Activated CD8-positive, alpha-beta memory T cell treated with anti-CD3 and anti-CD28 coated beads, Interleukin-2, amount 10 ng/mL, durations not matched to agents 7 days and 5 days (primary cell): ENCODE measurements around the gene PHF1. TPM values are rescaled to one million over a fixed set of nuclear protein-coding genes. Genes with fewer than 3 reads are reported as not detected.
"Not testable (repeated sequence)": the region's sequence is repeated elsewhere in the genome, so short reads cannot be mapped to it uniquely, and the experiment has no call there.

Source experiments
- ATAC-seq: fragments of 150-1000 bp; cut with Tn5 transposase; one replicate; pipeline ENCODE4 v1.10.0; 2021; ENCODE audit warnings: moderate library complexity
- CTCF ChIA-PET: fragments of 350-600 bp; sonication (Branson Sonifier 250); formaldehyde crosslinking; loops from one replicate; lab custom pipeline; 2021; ENCODE audit warnings: antibody characterized with exemption; lab: Charles Lee
- DNase-seq: peaks from one replicate; pipeline ENCODE4 v3.0.0-alpha.2; 2020
- H3K27ac Mint-ChIP-seq: one replicate; pipeline ENCODE4 v1.8.0; 2021; ENCODE audit warnings: mild to moderate bottlenecking, mixed read lengths
- H3K27me3 Mint-ChIP-seq: one replicate; pipeline ENCODE4 v1.8.0; 2021; ENCODE audit warnings: mixed read lengths
- H3K36me3 Mint-ChIP-seq: one replicate; pipeline ENCODE4 v1.8.0; 2021; ENCODE audit warnings: mild to moderate bottlenecking, mixed read lengths
- H3K4me1 Mint-ChIP-seq: one replicate; pipeline ENCODE4 v1.8.0; 2021; ENCODE audit warnings: mixed read lengths
- H3K4me3 Mint-ChIP-seq: one replicate; pipeline ENCODE4 v1.8.0; 2021; ENCODE audit warnings: mild to moderate bottlenecking, moderate library complexity, mixed read lengths
- H3K9me3 Mint-ChIP-seq: one replicate; pipeline ENCODE4 v1.8.0; 2022; ENCODE audit warnings: low read depth, mixed read lengths
- total RNA-seq, 2 experiments: library from RNA; stranded (reverse); gene quantifications; one replicate each; pipeline ENCODE4 v1.2.3, GENCODE V29; 2021

PHF1 gene
- total RNA-seq: 10 to 100 TPM; 26.1 to 36.0 TPM

DNA sequence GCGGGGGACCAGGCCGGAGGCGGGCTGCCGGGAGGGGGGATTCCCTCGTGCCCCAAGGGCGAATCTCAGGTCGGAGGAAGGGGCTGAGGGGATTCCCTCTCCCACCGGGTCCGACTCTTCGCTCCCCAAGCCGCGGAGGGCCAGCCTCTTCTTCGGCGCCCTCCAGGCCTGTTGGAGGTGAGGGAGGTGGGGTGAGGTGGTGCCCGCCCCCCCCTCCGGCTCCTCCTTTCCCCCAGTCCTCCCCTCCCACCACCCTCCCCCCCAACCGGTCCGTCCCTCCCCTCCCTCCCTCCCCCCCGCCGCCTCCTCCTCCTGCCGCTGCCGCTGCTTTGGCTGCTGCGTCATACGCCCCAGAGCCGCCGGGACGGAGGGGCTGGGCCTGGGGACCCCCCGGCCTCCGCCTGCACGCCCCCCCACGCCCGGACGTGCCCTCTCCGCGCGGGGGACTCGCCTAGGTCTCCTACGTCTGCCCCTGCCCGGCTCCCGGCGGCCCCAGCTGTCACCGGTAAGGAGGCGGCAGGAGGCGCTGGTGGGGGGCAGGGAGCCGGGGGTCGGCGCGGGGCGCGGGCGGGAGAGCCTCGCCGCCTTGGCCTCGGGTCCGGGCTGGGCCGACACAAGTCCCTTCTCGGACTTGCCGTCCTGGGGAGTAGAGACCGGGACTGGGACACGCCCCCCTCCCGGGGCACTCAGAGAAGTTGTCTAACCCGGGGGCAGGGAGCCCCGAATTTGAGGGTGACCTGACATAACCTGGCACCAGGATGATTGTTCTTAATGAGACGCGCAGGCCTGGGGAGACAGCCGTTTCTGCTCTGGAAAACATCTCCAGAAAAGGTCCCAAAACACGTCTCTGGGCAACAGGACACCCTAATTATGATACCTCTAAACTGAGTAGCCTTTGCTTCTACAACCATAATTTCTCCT lies at the start of gene PHF1:
PHF1 (plus strand) TSS at position 304 of the 921 bp plus-strand sequence. CDS start 1,250 bp downstream, outside the sequence.
- Mint-ChIP-seq H3K9me3 (no peaks in the 10 kb centered on the region), H3K4me1 (peaks cover 46% of the 10 kb centered on the region), H3K36me3 (peaks cover 42% of the 10 kb centered on the region), H3K27me3 (no peaks in the 10 kb centered on the region), H3K27ac (peak within 1 kb of the TSS; percentile 98), H3K4me3 (peak within 1 kb of the TSS; percentile 88)
- DNase-seq: no peak
- CTCF ChIA-PET: interaction anchor here (0.7 to 1.1 kb wide), 3 partner anchors 15 kb away, joined by 3 to 6 read pairs (median 5); no protein-coding TSS in a partner anchor
- ATAC-seq: peak; percentile 46

- ATAC-seq, DNase-seq, H3K9me3 Mint-ChIP-seq, H3K4me3 Mint-ChIP-seq, H3K36me3 Mint-ChIP-seq, H3K4me1 Mint-ChIP-seq, CTCF ChIA-PET, H3K27ac Mint-ChIP-seq: not testable (repeated sequence)
- H3K27me3 Mint-ChIP-seq: peaks cover 16% of the 10 kb centered on the region
Observed at GRCh38 chr6:33363486-33363885, 47.3 kb upstream of the PHF1 start.

DNA sequence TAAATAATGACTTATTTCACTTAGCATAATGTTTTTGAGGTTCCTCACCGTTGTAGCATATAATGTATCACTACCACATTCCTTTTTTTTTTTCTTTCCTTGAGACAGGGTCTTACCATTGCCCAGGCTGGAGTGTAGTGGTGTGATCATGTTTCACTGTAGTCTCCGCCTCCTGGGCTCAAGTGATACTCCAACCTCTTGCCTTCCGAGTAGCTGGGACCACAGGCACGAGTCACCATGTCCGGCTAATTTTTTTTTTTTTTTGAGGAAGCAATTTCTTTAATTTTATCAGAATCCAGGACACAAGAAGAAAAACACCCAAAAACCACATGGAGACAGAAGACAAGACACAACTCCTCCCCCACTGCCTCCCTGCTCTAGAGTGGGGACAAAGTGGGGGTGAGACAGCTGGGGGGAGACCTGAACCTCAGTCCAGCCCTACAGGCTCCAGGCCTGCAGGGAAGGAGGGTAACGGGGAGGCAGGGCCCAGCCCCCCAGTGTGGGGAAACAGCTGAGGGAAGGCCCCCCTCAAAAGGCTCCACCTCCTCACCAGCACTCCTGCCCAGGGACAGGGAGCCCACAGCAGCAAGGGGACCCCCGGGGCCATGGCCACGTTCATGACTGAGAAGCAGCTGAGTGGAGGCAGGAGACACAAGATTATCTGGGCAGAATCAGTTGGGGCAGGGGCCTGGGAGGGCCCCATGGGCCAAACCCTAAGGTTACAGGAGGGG lies 46.2 kb upstream of the PHF1 start:
- H3K4me1 Mint-ChIP-seq, DNase-seq, H3K9me3 Mint-ChIP-seq, H3K27me3 Mint-ChIP-seq, CTCF ChIA-PET, H3K36me3 Mint-ChIP-seq, H3K27ac Mint-ChIP-seq, H3K4me3 Mint-ChIP-seq: not testable (repeated sequence)
- ATAC-seq: peak; percentile 23

GRCh38 chr6:33365206-33365971 lies 45.4 kb upstream of the PHF1 start:
- not testable (repeated sequence) for DNase-seq, H3K9me3 Mint-ChIP-seq, H3K27ac Mint-ChIP-seq, ATAC-seq, H3K4me3 Mint-ChIP-seq, H3K36me3 Mint-ChIP-seq, H3K4me1 Mint-ChIP-seq, H3K27me3 Mint-ChIP-seq
- CTCF ChIA-PET: interaction anchor here (1.5 to 2.0 kb wide), 2 partner anchors 13 to 25 kb away, joined by 3 to 5 read pairs; no protein-coding TSS in a partner anchor

GRCh38 chr6:33367009-33367714 lies 43.7 kb upstream of the PHF1 start:
- no peak for ATAC-seq
- CTCF ChIA-PET: interaction anchor here (1.5 to 2.0 kb wide), 2 partner anchors 14 to 23 kb away, joined by 3 to 5 read pairs; no protein-coding TSS in a partner anchor
- Mint-ChIP-seq H3K27ac (no peak overlapping the region), H3K4me1 (no peaks in the 10 kb centered on the region), H3K36me3 (no peaks in the 10 kb centered on the region), H3K4me3 (no peak overlapping the region), H3K27me3 (no peaks in the 10 kb centered on the region), H3K9me3 (no peaks in the 10 kb centered on the region)
- DNase-seq: no peak

DNA sequence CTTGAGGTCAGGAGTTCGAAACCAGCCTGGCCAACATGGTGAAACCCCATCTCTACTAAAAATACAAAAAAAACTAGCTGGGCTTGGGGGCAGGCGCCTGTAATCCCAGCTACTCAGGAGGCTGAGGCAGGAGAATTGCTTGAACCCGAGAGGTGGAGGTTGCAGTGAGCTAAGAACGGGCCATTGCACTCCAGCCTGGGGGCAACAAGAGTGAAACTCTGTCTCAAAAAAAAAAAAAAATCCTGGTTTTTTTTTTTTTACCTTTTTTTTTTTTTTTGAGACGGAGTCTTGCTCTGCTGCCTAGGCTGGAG lies 43.1 kb upstream of the PHF1 start:
- H3K27me3 Mint-ChIP-seq, ATAC-seq, DNase-seq, H3K9me3 Mint-ChIP-seq, H3K36me3 Mint-ChIP-seq, CTCF ChIA-PET, H3K4me1 Mint-ChIP-seq, H3K27ac Mint-ChIP-seq, H3K4me3 Mint-ChIP-seq: not testable (repeated sequence)

- CTCF ChIA-PET: interaction anchor here (2.2 kb wide), 1 partner anchor 27 kb away, joined by 8 read pairs; no protein-coding TSS in a partner anchor
- not testable (repeated sequence) for H3K27me3 Mint-ChIP-seq, H3K9me3 Mint-ChIP-seq, H3K36me3 Mint-ChIP-seq, H3K27ac Mint-ChIP-seq, H3K4me3 Mint-ChIP-seq, ATAC-seq, DNase-seq
- peaks cover 26% of the 10 kb centered on the region for H3K4me1 Mint-ChIP-seq
Observed at GRCh38 chr6:33371901-33372300, 38.9 kb upstream of the PHF1 start.

- CTCF ChIA-PET: no interaction called here
- peaks cover 26% of the 10 kb centered on the region for H3K4me1 Mint-ChIP-seq
- ATAC-seq (no peak), DNase-seq (no peak)
- H3K27me3 Mint-ChIP-seq: no peaks in the 10 kb centered on the region
- no peak overlapping the region for H3K27ac Mint-ChIP-seq
- no peaks in the 10 kb centered on the region for H3K9me3 Mint-ChIP-seq
- H3K36me3 Mint-ChIP-seq: no peaks in the 10 kb centered on the region
- H3K4me3 Mint-ChIP-seq: no peak overlapping the region
Observed at GRCh38 chr6:33372526-33373123, 38.2 kb upstream of the PHF1 start.

DNA sequence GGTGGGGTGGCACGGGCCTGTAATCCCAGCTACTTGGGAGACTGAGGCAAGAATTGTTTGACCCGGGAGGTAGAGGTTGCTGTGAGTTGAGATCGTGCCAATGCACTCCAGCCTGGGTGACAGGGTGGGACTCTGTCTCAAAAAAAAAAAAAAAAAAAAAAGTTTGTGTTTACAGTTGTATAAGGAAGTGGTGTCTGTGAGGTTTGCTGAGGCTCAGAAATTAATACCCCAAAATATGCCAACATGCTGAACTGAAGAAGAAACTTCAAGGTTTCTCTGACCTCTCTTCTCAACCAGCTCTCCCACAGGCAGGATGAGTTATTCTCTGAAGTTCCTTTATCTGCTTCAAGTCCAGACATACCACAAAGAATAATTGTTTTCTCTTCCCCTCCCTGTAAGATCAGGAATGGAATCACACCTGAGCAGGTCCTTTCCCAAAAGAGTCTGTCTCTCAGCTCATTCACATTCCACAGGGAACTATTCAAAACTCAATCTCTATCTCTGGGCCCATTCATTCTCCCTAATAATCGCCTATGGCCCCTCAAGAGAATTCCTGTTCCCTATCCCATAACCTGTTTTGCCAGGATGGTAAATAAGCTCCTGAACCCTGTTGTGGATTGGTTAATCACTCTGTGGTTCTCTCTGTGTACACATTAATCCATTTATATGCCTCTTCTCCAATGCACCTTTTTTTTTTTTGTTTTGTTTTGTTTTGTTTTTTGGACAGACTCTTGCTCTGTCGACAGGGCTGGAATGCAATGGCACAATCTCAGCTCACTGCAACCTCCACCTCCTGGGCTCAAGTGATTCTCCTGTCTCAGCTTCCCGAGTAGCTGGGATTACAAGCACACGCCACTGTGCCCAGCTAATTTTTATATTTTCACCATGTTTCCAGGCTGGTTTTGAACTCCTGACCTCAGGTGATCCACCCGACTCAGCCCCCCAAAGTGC lies 36.6 kb upstream of the PHF1 start:
- Mint-ChIP-seq H3K27ac (peak overlapping the region; percentile 49), H3K4me3 (no peak overlapping the region), H3K9me3 (no peaks in the 10 kb centered on the region), H3K36me3 (no peaks in the 10 kb centered on the region), H3K27me3 (no peaks in the 10 kb centered on the region), H3K4me1 (peaks cover 26% of the 10 kb centered on the region)
- ATAC-seq: peak; percentile 57
- DNase-seq: no peak
- CTCF ChIA-PET: interaction anchor here (2.3 kb wide), 1 partner anchor 16 kb away, joined by 11 read pairs; no protein-coding TSS in a partner anchor

GRCh38 chr6:33375143-33375671 lies 35.6 kb upstream of the PHF1 start:
- Mint-ChIP-seq H3K4me1 (peaks cover 26% of the 10 kb centered on the region), H3K4me3 (no peak overlapping the region), H3K36me3 (no peaks in the 10 kb centered on the region), H3K27me3 (no peaks in the 10 kb centered on the region), H3K9me3 (no peaks in the 10 kb centered on the region), H3K27ac (no peak overlapping the region)
- ATAC-seq (no peak), DNase-seq (no peak)
- CTCF ChIA-PET: interaction anchor here (2.3 kb wide), 1 partner anchor 15 kb away, joined by 11 read pairs; no protein-coding TSS in a partner anchor

DNA sequence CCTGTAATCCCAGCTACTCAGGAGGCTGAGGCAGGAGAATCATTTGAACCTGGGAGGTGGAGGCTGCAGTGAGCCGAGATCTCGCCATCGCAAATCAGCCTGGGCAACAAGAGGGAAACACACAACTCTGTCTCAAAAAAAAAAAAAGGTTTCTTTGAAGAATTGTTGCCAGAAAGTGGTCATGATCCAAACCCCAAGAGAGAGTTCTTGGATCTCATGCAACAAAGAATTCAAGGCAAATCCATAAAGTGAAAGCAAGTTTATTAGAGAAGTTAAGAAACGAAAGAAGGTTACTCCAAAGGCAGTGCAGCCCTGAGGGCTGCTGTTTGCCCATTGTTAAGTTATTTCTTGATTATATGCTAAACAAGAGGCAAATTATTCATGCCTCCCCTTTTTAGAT lies 33.6 kb upstream of the PHF1 start:
- DNase-seq (no peak), ATAC-seq (no peak)
- Mint-ChIP-seq H3K4me1 (peaks cover 26% of the 10 kb centered on the region), H3K36me3 (no peaks in the 10 kb centered on the region), H3K9me3 (no peaks in the 10 kb centered on the region), H3K27me3 (peaks cover 3% of the 10 kb centered on the region), H3K27ac (no peak overlapping the region), H3K4me3 (no peak overlapping the region)
- CTCF ChIA-PET: interaction anchor here (0.6 kb wide), 1 partner anchor 52 kb away, joined by 5 read pairs; no protein-coding TSS in a partner anchor
